ENCODE data around the gene WSCD2.

DNA sequence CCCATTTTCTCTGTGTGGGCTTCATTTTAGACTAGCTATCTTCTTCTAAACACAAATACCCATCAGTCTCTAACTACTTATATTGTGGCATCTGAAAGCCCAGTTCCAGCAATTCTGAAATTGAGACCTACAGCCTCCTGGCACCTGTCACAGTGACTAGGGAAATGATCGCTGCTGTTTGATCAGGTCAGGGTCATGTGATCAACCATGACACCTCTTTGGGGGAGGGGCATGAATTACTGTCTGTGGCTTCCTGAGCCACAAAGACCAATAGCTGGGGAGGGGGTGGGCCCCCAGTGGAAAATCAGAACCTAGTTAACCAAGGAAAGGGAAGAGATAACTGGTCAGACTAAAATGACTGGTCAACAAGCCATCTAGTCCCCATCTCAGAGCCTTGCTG, 14.1 kb downstream of the WSCD2 start:
- TF ChIP-seq POLR2AphosphoS5 (IDR thresholded peaks at IDR 0.05) (no peak), CTCF (IDR thresholded peaks at IDR 0.05) (no peak)

Measured in prostate gland (tissue), 2 donors.